GM21723 (cell line): Measurements from ENCODE around the gene GHR.

ENCODE experiments used
- ATAC-seq: cut with Tn5 transposase; IDR thresholded peaks from one replicate; pipeline ENCODE4 v1.9.1; 2021; ENCODE audit warnings: mild to moderate bottlenecking, moderate library complexity; ENCODE audit not compliant: unreplicated experiment

GHR gene

DNA sequence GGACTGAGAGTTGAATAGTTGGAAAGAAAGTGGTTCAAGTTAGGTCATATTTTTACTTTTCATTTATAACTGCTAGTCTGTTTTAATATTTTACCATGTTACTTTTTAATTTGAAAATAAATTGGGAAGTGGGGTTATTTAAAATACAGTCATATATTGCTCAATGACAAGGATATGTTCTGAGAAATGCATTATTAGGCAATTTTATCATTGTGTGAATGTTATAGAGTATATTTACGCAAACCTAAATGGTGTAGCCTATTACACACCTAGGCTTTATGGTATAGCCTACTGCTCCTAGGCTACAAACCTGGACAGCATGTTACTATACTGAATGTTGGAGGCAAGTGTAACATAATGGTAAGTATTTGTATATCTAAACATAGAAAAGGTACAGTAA lies 338.6 kb downstream of the GHR start:
- no peak for ATAC-seq

DNA sequence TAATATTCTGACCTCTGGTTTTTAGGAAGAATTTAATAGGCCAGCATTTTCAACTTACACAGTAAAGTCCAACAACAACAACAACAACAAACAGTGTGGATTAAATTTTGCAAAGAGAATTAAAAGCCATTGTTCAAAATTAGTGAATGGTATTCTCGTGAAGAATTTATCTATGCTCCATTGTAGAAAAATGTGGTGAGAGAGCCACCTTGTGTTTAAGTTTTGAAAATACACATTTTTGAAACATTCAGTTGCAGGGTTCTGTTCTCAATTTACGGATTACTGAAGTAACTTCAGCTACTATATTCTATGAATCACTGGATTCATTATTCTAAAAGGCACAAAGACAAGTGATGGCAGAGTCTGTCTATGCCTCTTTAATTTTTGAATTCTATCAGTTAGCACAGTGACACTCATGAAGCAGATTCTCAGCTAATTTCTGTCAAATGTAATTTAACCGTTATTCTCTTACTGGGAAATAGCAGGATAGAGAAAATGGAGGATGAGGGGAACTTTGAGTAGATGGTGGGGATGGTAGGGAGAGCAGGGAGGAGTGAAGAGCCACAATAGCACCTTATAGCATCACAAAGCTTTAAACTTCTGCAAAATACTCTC lies 344.4 kb downstream of the GHR start:
- no peak for ATAC-seq

DNA sequence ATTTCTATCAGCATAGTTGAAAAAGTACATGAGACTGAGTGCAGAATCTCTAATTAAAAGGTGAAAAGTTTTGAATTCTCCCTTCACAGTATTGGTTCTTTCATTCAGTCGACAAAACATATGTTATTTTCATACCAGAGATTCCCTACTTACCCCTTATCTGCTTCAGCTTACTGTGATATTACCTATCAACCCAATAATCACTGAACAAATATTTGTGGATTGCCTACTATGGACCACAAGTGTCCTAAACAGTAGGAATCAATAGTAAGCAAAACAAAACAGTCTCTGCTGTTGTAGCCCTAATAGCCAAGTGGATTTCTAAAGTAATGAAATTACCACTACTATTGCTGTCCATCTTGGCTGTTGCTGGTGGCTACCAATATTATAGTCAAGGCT lies 344.9 kb downstream of the GHR start:
- no peak for ATAC-seq

DNA sequence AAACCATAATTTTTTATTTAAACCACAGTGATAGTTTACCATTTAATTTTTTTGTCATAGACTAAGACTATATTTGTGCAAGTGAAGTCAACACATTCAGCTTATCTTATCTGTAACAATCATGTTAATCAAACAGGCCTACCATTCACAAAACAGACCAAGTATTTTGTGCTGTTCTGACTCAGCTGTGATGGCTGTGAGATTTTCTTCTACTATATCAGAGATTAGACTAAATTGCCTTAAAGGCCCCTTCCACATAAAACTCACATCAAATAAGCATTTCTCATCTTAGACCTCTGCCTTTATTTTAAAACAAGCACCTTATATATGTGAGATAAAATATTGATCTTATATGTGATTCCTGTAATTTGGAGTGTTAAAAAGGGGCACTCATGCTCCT lies 346.8 kb downstream of the GHR start:
- ATAC-seq: no peak
